Kidney tubule cell (primary cell): Measurements from ENCODE around the gene UBE2Q2.
"Not testable (repeated sequence)": the region's sequence is repeated elsewhere in the genome, so short reads cannot be mapped to it uniquely, and the experiment has no call there.

Experiments used
- DNase-seq: peaks from one replicate; pipeline ENCODE4 v3.0.0-alpha.2; 2018; ENCODE audit warnings: low spot score

UBE2Q2 gene

DNA sequence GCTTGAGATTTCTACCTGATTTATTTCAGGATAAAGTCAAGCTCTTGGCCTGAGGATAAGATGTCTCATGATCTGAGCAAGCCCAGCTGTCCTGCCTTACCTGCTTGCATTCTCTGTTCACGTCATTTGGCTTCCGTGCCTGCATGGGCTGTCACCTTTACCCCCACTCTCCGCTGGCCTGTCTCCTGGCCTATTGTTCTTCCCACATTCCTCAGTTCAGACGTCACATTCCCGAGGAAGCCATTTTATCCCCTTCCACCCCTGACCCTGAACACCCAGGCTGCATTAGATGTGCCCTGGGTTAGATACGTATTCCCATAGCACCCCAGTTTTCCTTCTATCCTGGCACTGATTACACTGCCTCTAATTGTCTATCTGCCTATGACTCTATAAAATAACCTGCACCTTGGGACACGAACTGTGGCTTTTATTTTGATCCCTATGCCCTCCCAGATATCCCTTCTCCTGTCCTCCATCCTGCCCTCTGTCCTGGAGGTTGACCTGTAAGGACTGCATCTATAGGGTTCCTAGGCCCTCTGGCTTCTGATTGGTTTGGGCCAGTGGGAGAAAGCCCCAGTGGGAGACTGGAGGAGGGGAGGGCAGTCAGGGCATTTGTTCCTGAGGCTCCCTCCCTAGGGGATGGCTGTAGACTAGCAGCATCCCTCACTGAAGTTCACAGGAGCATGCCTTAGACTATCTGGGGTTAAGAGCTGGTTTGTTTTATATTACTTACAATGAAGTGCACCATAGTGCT lies 19.2 kb upstream of the UBE2Q2 start:
- peak; percentile 78 for DNase-seq

DNA sequence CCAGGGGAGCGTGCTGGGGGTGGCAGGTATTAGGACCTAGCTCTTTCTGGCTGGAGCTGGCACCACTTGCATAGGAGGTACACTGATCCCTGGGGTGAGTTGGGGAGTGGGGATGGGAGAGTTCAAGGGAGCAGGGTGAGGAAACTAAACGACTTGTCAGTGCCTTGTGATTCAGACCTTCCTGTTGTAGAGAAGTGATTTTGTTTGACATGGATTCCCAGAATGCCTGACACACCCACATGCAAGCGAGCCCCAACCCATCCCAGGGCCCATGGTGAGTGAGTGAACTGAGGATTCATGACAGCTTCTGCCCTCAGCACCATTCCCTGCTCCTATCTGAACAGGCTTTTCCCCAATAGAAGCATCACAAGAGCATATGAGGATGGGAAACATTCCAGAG lies 15.6 kb upstream of the UBE2Q2 start:
- no peak for DNase-seq

DNA sequence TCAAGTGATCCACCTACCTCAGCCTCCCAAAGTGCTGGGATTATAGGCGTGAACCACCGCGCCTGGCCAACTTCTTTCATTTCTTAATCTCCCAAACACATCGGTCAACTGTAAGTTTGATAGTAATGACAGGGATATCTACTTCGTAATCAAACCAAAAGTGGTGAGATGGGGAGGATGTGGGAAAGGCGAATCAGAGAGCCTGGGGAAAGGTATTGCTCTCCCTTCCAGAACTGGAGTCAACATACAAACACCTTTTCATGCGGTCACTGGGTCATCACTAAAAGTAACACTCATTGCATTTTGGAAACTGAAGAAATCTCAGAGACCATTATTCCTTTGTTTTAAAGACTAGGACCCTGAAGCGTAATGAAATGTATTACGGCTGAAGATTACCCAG lies 14.8 kb upstream of the UBE2Q2 start:
- DNase-seq = no peak

GRCh38 chr15:75830910-75831805 lies 12.1 kb upstream of the UBE2Q2 start:
- DNase-seq = no peak

DNA sequence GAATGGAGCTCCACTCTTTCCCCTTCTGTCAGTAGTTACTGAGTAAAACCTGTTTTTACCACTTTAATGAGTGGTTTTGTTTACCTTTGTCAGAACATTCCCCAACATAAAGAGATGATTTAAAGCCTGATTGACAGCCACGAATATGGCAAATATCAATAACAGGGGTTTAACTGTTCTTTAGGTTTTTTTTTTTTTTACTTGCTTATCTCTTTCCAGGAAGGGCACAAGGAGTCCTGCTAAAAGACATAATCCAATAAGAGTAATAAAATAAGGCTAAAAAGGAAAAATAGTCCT lies 11.5 kb upstream of the UBE2Q2 start:
- DNase-seq = no peak

DNA sequence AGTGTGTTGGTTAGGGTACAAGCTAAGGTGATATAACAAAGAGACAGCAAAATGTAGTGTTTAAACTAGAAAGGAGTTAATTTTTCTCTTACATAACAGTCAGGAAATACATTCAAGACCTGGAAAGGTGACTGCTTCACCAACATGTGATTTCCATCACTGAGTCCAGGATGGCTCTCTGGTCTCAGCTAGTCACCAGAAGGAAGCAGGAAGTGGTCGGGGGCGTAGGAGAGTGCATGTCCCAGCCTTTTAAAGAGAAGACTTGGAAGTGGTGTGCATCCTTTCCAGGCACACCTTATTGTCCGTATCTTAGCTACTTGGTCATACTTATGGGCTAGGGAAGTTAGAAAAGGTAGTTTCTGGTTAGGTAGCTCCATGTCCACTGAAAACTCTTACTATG lies 11.1 kb upstream of the UBE2Q2 start:
- peak; percentile 43 for DNase-seq

DNA sequence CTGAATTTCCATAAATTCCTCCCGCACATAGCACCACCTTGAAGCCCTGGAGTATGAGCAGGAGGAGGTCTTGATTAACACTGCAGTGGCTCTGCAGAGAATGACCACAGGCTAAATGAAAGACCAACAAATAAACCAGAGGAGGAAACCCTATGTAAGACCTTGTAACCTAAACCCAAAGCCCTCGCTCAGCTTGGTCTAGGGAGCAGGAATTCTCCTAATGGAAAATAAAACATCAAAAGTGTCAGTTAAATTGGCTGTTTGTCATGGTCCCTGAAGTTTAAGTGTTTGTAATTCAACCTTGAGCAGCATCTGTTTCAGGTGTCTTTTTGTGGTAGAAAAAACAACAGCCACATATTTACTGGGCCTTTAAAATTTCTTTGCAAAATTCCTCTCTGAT lies 9.2 kb upstream of the UBE2Q2 start:
- DNase-seq = no peak

- DNase-seq = no peak
These were observed 7.0 kb upstream of the UBE2Q2 start for GRCh38 chr15:75835990-75836958.

DNA sequence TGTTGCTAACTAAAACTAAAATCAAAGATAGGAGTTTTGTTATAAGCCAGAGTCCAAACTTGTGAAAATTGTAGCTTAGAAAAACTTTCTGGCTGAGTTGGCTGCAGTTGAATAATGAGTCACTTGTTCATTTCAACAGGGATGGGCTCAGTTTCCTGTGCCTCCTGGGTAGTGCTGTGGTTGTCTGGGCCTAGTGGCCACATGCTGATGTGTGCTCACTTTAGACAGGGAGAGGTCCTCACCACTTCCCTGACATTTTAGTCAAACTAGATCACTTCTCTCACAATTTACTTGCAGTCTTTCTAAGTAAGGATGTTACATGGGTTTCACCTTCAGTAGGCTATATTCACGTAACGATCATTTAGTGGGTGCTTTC lies 6.3 kb upstream of the UBE2Q2 start:
- peak; percentile 84 for DNase-seq

DNA sequence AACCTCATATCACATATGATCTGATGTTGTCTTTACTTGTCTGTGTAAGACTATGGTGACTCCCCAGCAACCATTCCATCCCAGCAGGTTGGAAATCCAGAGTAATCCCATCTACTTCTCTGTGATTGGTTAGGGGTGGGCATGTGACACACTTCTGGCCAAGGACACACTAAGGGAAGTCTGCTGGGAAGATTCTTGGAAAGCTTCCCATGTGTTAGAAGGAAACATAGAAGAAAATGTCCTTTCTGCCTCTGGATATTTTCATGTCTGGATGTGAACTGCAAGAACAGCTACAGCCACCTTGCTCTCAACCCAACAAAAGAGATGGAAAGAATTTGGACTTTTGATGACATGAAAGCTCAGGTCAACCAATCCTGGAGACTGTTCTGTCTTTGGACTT lies 2.6 kb upstream of the UBE2Q2 start:
- DNase-seq = peak; percentile 56

DNA sequence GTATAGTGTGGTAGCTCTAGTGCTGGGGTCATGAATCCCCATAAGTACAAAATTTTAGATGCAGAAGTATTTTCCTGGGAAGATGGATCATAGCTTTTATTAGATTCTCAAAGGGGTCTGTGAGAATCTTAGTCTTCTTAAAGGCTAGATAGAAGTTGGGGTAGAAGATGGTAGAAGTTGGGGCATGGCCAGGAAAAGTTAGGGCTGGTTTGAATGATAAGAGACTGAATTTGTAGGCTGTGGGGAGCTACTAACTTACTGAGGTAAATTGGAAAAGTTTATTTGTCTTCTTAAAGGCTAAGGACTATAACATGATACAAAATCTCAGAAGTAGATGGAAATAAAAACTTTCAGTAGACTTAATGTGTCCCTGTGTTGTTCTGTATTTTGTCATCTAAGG lies 1.6 kb upstream of the UBE2Q2 start:
- no peak for DNase-seq

- peak; percentile 62 for DNase-seq
These were observed 683 bp downstream of the UBE2Q2 start for GRCh38 chr15:75843678-75844581.

- no peak for DNase-seq
These were observed 1.5 kb downstream of the UBE2Q2 start for GRCh38 chr15:75844629-75845335.

- no peak for DNase-seq
These were observed 5.9 kb downstream of the UBE2Q2 start for GRCh38 chr15:75849167-75849566.

DNA sequence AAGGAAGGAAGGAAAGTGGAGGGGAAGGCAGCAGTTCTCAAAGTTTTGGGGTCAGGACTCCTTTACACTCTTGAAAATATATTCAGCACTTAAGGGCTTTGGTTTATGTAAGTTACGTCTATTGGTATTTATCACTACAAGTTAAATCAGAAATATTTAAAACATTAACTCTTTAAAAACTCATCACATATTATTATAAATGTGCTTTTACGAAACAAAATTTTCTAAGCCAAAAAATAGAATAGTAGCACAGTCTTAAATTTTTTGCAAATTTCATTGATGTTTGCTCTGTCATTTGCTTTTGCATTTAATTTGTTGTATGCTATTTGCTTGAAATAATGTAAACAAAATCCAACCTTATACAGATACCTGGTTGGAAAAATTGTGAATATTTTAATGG lies 7.5 kb downstream of the UBE2Q2 start:
- DNase-seq = no peak

DNA sequence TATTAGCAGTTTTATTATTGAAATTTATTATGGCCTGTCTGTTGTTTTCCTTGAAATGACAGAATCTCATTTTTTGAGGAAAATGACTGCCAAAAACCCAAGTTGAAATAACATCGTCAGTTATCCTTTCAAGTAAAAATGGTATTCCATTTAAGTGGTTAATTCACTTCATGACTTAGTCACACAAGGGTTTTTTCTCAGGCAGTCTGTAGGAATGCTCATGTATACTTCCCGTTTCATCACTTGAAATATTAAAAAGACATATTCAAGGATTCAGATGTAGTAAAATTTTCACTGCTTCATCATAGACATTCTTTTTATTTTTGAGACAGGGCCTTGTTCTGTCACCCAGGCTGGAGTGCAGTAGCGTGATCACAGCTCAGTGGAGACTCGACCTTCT lies 8.3 kb downstream of the UBE2Q2 start:
- DNase-seq = not testable (repeated sequence)

DNA sequence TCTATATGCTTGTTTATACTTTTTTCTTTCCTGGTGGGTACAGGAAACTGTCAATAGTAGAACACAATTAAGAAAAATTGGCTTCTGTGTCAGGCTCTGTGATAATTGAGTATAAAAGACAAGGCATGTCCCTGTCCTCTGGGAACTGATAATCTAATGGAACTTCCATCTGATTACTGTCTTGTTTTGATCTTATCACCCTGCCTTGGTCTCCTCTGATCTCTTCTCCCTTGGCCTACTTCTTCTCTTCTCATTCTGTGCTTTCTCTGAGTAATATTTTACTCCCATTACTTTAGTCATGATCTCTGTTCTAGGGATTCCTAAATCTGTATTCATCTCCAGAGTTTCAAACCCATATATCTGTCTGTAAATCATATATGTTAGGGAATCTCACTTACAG lies 14.6 kb downstream of the UBE2Q2 start:
- DNase-seq = no peak

DNA sequence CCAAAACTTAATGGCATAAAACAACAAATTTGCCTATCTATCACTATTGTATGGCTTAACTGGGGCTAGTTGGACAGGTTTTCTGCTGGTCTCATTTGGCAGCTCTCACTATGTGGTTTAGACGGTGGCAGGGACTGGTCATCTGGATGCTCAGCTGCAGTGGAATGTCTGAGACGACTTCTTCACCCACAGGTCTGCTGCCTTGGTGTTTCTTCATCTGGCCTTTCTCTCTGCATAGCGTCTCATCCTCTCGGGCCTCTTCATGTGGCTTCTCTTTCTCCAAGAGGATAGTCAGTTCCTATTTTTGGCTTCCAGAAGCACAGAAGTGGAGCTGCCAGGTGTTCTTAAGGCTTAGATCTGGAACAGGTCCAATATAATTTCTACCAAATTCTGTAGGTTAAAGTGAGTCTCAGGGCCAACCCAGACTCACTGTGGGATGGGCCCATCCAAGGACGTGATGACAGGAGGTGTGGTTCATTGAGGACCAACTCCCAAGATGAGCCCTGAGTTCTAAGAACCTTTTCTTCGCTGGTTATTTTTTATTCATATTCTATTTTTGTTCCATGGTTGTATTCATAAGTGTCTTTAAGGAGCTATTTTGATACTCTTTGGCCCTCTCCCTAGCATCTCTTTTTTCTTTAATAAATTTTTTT lies 18.6 kb downstream of the UBE2Q2 start:
- no peak for DNase-seq

DNA sequence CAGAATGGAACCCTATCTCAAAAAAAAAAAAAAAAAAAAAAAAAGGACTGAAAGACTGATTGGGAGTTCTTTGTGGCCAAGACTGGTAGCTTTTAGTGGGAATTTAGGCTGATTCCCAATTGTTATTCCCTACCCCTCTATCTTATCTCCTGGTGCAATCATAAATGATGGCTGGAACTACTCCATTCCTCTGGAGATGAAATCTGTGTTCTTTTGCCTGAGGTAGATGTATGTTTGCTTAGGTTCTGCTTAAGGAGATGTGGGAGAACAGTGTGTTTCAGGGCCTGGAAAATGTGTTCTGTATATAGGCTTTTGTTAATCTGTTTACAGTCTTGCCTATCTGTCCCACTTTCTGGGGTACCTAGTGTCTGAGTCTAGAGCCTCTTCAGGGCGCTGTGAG lies 19.5 kb downstream of the UBE2Q2 start:
- DNase-seq = no peak
